ENCODE data around the gene TIMM22.

- TF ChIP-seq, protein P1, sequence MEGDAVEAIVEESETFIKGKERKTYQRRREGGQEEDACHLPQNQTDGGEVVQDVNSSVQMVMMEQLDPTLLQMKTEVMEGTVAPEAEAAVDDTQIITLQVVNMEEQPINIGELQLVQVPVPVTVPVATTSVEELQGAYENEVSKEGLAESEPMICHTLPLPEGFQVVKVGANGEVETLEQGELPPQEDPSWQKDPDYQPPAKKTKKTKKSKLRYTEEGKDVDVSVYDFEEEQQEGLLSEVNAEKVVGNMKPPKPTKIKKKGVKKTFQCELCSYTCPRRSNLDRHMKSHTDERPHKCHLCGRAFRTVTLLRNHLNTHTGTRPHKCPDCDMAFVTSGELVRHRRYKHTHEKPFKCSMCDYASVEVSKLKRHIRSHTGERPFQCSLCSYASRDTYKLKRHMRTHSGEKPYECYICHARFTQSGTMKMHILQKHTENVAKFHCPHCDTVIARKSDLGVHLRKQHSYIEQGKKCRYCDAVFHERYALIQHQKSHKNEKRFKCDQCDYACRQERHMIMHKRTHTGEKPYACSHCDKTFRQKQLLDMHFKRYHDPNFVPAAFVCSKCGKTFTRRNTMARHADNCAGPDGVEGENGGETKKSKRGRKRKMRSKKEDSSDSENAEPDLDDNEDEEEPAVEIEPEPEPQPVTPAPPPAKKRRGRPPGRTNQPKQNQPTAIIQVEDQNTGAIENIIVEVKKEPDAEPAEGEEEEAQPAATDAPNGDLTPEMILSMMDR (IDR thresholded peaks at IDR 0.05) = no peak
- no peak for TF ChIP-seq POLR2A (IDR thresholded peaks at IDR 0.05)
These were observed 33.2 kb downstream of the TIMM22 start for GRCh38 chr17:1029922-1030644.

Data from thyroid gland (tissue), 4 donors.